ENCODE data around the gene RANBP3.
A peak's percentile ranks its signal among the peaks of the same experiment; 100 is the strongest.

Gene RANBP3

GRCh38 chr19:5893907-5894703 lies 83.8 kb downstream of the RANBP3 start:
- Histone ChIP-seq H3K4me3 (ENCODE audit: low read depth, low read length) (no peak overlapping the region), H3K4me1 (ENCODE audit: control insufficient read depth, insufficient read depth, low read length) (no peaks in the 10 kb centered on the region; the same call in 1 of the 2 replicates), H3K27ac (ENCODE audit: extremely low read depth, low read depth, low read length) (no peak overlapping the region), H3K36me3 (ENCODE audit: control insufficient read depth in 2 of 2, insufficient read depth in 1 of 2, low read length in 2 of 2) (peaks cover 0 to 31% of the 10 kb centered on the region in 2 experiments; a peak in 2 of 3 replicates), H3K9me3 (ENCODE audit: control insufficient read depth, insufficient read depth, low read depth, low read length) (no peaks in the 10 kb centered on the region)
- ChIA-PET CTCF (interaction anchor here (0.5 to 5.3 kb wide), 3 partner anchors 8 to 100 kb away, joined by 3 to 65 read pairs (median 11); partner anchors contain the start of gene NRTN), POLR2A (interaction anchor here (1.3 to 3.8 kb wide), 2 partner anchors 9 to 90 kb away, joined by 7 to 25 read pairs; partner anchors contain the start of genes NDUFA11, NRTN and VMAC)
- no peak for TF ChIP-seq ZNF513 (tag by site-specific recombination; IDR thresholded peaks at IDR 0.05)
- no peak for TF ChIP-seq ZNF202 (tag by site-specific recombination; IDR thresholded peaks at IDR 0.05; ENCODE audit: borderline replicate concordance)
- 0 out of 2 replicates have a peak, but pooled peaks have one; percentile 25 for TF ChIP-seq ZFHX2 (tag by site-specific recombination; conservative IDR thresholded peaks at IDR 0.05)
- no peak for TF ChIP-seq HOXC10 (CRISPR knock-in tag; IDR thresholded peaks at IDR 0.05)
- TF ChIP-seq ZFP41 (tag by site-specific recombination; IDR thresholded peaks at IDR 0.05; ENCODE audit: borderline replicate concordance), result no peak
- no peak for TF ChIP-seq ZNF449 (tag by site-specific recombination; IDR thresholded peaks at IDR 0.05)
- TF ChIP-seq EGR2 (tag by site-specific recombination; IDR thresholded peaks at IDR 0.05; ENCODE audit: low read depth), result peak; percentile 37
- peak; percentile 75; the same call in 1 of the 2 replicates for TF ChIP-seq ZBTB48 (tag by site-specific recombination; IDR thresholded peaks at IDR 0.05)
- no peak for TF ChIP-seq ZNF2 (tag by site-specific recombination; IDR thresholded peaks at IDR 0.05)
- 0 out of 2 replicates have a peak, but pooled peaks have one; percentile 16 for TF ChIP-seq HIC1 (tag by site-specific recombination; IDR thresholded peaks at IDR 0.05)
- no peak for TF ChIP-seq ZNF223 (tag by site-specific recombination; IDR thresholded peaks at IDR 0.05)

- CTCF ChIA-PET, result interaction anchor here (0.5 to 5.3 kb wide), 15 partner anchors 9 to 129 kb away, joined by 3 to 65 read pairs (median 3); partner anchors contain the start of genes NRTN and VMAC
- 0 out of 2 replicates have a peak, but pooled peaks have one; percentile 21 for TF ChIP-seq EGR2 (tag by site-specific recombination; IDR thresholded peaks at IDR 0.05; ENCODE audit: low read depth)
- no peak for TF ChIP-seq ZNF707 (tag by site-specific recombination; IDR thresholded peaks at IDR 0.05)
- TF ChIP-seq ZNF121 (tag by site-specific recombination; IDR thresholded peaks at IDR 0.05), result peak; percentile 79
- no peaks in the 10 kb centered on the region; the same call in 1 of the 2 replicates for H3K4me1 ChIP-seq (ENCODE audit: control insufficient read depth, insufficient read depth, low read length)
- no peaks in the 10 kb centered on the region for H3K9me3 ChIP-seq (ENCODE audit: control insufficient read depth, insufficient read depth, low read depth, low read length)
- no peak overlapping the region for H3K27ac ChIP-seq (ENCODE audit: extremely low read depth, low read depth, low read length)
- POLR2A ChIA-PET, result interaction anchor here (1.3 to 3.8 kb wide), 3 partner anchors 10 to 89 kb away, joined by 7 to 25 read pairs (median 10); partner anchors contain the start of genes NDUFA11, NRTN and VMAC
- H3K36me3 ChIP-seq (ENCODE audit: control insufficient read depth in 2 of 2, insufficient read depth in 1 of 2, low read length in 2 of 2), result peaks cover 0 to 30% of the 10 kb centered on the region in 2 experiments; a peak in 2 of 3 replicates
- H3K4me3 ChIP-seq (ENCODE audit: low read depth, low read length), result no peak overlapping the region
Observed at GRCh38 chr19:5893296-5893903, 84.5 kb downstream of the RANBP3 start.
